OCI-LY1 (cell line): Measurements from ENCODE around the gene UBE2G2.

Experiments
- H2AFZ ChIP-seq: fragments of 200-600 bp; sonication (generic), shearing (Covaris generic); 2 replicates; pipeline ENCODE4 v1.6.0; 2014; ENCODE audit warnings: antibody characterized with exemption, mild to moderate bottlenecking, low read length
- H3F3A ChIP-seq: fragments of 200-600 bp; sonication (generic), shearing (Covaris generic); 2 replicates; pipeline ENCODE4 v1.6.0; 2014; ENCODE audit warnings: mild to moderate bottlenecking, antibody characterized with exemption, low read length, moderate library complexity; ENCODE audit not compliant: insufficient read depth
- H3K27ac ChIP-seq: fragments of 200-600 bp; sonication (generic); 2 replicates; pipeline ENCODE4 v1.5.1; 2014; ENCODE audit warnings: low read length, mixed run types, mild to moderate bottlenecking, low read depth; ENCODE audit not compliant: poor library complexity, severe bottlenecking
- H3K27me3 ChIP-seq: fragments of 200-600 bp; sonication (generic); 2 replicates; pipeline ENCODE4 v1.6.0; 2014; ENCODE audit warnings: antibody characterized with exemption, mild to moderate bottlenecking, low read length, moderate library complexity; ENCODE audit not compliant: insufficient read depth
- H3K36me3 ChIP-seq: fragments of 200-600 bp; sonication (generic); 2 replicates; pipeline ENCODE4 v1.6.1; 2014; ENCODE audit warnings: mild to moderate bottlenecking, antibody characterized with exemption, low read length, moderate library complexity, mixed read lengths; ENCODE audit not compliant: insufficient read depth
- H3K4me1 ChIP-seq: fragments of 200-600 bp; sonication (generic); 2 replicates; pipeline ENCODE4 v1.5.1; 2014; ENCODE audit warnings: mild to moderate bottlenecking, low read length, moderate library complexity; ENCODE audit not compliant: insufficient read depth, severe bottlenecking
- H3K4me2 ChIP-seq: fragments of 200-600 bp; sonication (generic), shearing (Covaris generic); 2 replicates; pipeline ENCODE4 v1.6.1; 2014; ENCODE audit warnings: low read length
- H3K4me3 ChIP-seq: fragments of 200-600 bp; sonication (generic); 2 replicates; pipeline ENCODE4 v1.5.1; 2014; ENCODE audit warnings: low read length, low read depth, mild to moderate bottlenecking, mixed read lengths; ENCODE audit not compliant: poor library complexity, severe bottlenecking
- H3K79me2 ChIP-seq: fragments of 200-600 bp; shearing (Covaris generic); 2 replicates; pipeline ENCODE4 v1.6.1; 2016; ENCODE audit warnings: mixed run types, low read length, mixed read lengths; ENCODE audit not compliant: insufficient read depth
- H3K9ac ChIP-seq: fragments of 200-600 bp; sonication (generic), shearing (Covaris generic); 2 replicates; pipeline ENCODE4 v1.6.1; 2014; ENCODE audit warnings: mild to moderate bottlenecking, low read length, mixed read lengths
- H3K9me2 ChIP-seq: fragments of 200-600 bp; sonication (generic), shearing (Covaris generic); 2 replicates; pipeline ENCODE4 v1.6.1; 2014; ENCODE audit warnings: low read depth, mild to moderate bottlenecking, low read length, mixed read lengths
- H3K9me3 ChIP-seq: fragments of 200-600 bp; shearing (Covaris generic); 2 replicates; pipeline ENCODE4 v1.6.1; 2014; ENCODE audit warnings: low read length, mixed read lengths
- H4K20me1 ChIP-seq: fragments of 200-600 bp; sonication (generic), shearing (Covaris generic); 2 replicates; pipeline ENCODE4 v1.6.0; 2016; ENCODE audit warnings: mild to moderate bottlenecking, low read length; ENCODE audit not compliant: insufficient read depth
- CTCF ChIP-seq: fragments of 200-600 bp; sonication (generic), shearing (Covaris generic); IDR thresholded peaks from 2 replicates; pipeline ENCODE4 v1.5.1; 2017; ENCODE audit warnings: mild to moderate bottlenecking, antibody characterized with exemption, low read length, moderate library complexity, mixed read lengths
- EZH2 ChIP-seq: fragments of 200-600 bp; sonication (generic), shearing (Covaris generic); IDR thresholded peaks from 2 replicates; pipeline ENCODE4 v1.8.0; 2017; ENCODE audit warnings: borderline replicate concordance, mixed run types, mild to moderate bottlenecking, antibody characterized with exemption, low read length, moderate library complexity, mixed read lengths

Gene UBE2G2

DNA sequence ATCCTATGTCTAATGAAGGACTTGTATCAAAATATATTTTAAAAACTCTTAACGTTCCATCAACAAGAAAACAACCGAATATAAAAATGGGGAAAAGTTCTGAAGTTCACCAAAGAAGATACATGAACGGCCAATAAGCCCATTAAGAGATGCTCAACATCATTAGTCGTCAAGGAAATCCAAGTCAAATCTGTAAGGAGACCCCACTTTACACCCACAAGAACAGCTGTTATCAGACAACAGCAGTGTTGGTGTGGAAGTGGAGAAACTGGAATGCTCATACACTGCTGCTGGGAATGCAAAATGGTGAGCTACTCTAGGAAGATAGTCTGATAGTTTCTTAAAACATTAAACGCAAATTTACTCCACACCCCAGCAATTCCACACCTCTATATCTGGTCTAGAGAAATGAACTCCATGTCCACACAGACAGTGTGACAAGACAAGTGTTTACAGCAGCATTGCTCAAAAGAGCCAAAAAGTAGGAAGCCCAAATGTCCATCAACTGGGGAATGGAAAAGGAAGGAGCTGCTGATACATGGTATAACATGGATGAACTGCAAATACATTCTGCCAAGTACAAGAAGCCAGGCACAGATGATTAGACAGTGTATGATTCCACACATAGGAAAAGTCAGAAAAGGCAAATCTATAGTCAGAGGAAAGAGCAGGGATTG is 18.5 kb downstream of the UBE2G2 start:
- TF ChIP-seq CTCF (no peak), EZH2 (no peak)
- Histone ChIP-seq H4K20me1 (peaks cover 2% of the 10 kb centered on the region; the same call in 1 of the 2 replicates), H3K9ac (no peak overlapping the region), H3K79me2 (peaks cover 62% of the 10 kb centered on the region), H3K4me1 (peaks cover 9% of the 10 kb centered on the region), H3K27ac (no peak overlapping the region), H3K9me2 (no peaks in the 10 kb centered on the region), H3K27me3 (no peaks in the 10 kb centered on the region), H3K4me2 (no peak overlapping the region), H2AFZ (no peak overlapping the region), H3K9me3 (no peaks in the 10 kb centered on the region), H3K36me3 (peaks cover 87% of the 10 kb centered on the region), H3K4me3 (no peak overlapping the region), H3F3A (no peaks in the 10 kb centered on the region)

- H3K36me3 ChIP-seq, result peaks cover 88% of the 10 kb centered on the region
- no peak for TF ChIP-seq CTCF
- no peak for TF ChIP-seq EZH2
- no peak overlapping the region for H3K4me2 ChIP-seq
- H3K4me3 ChIP-seq, result no peak overlapping the region
- no peaks in the 10 kb centered on the region for H3K27me3 ChIP-seq
- no peaks in the 10 kb centered on the region for H3K9me2 ChIP-seq
- H3K9ac ChIP-seq, result no peak overlapping the region
- no peak overlapping the region for H2AFZ ChIP-seq
- H3K9me3 ChIP-seq, result no peaks in the 10 kb centered on the region
- H3K27ac ChIP-seq, result no peak overlapping the region
- H3K4me1 ChIP-seq, result peaks cover 1% of the 10 kb centered on the region
- H3K79me2 ChIP-seq, result peaks cover 41% of the 10 kb centered on the region
- peaks cover 2% of the 10 kb centered on the region; the same call in 1 of the 2 replicates for H4K20me1 ChIP-seq
- no peaks in the 10 kb centered on the region for H3F3A ChIP-seq
Observed at GRCh38 chr21:44780767-44781459, 20.7 kb downstream of the UBE2G2 start.

GRCh38 chr21:44780137-44780502 is 21.5 kb downstream of the UBE2G2 start:
- no peak overlapping the region for H3K27ac ChIP-seq
- H3K9ac ChIP-seq, result no peak overlapping the region
- H3K4me1 ChIP-seq, result no peaks in the 10 kb centered on the region
- no peaks in the 10 kb centered on the region for H3K27me3 ChIP-seq
- no peaks in the 10 kb centered on the region for H3K9me2 ChIP-seq
- peaks cover 33% of the 10 kb centered on the region for H3K79me2 ChIP-seq
- H2AFZ ChIP-seq, result no peak overlapping the region
- H3K4me2 ChIP-seq, result no peak overlapping the region
- H3K4me3 ChIP-seq, result no peak overlapping the region
- H4K20me1 ChIP-seq, result peaks cover 2% of the 10 kb centered on the region; the same call in 1 of the 2 replicates
- no peaks in the 10 kb centered on the region for H3K9me3 ChIP-seq
- no peak for TF ChIP-seq CTCF
- no peak for TF ChIP-seq EZH2
- peaks cover 88% of the 10 kb centered on the region for H3K36me3 ChIP-seq
- H3F3A ChIP-seq, result no peaks in the 10 kb centered on the region
